Fibroblast of lung (primary cell): ENCODE measurements around the gene GYG1. TPM values are rescaled to one million over a fixed set of nuclear protein-coding genes. Genes with fewer than 3 reads are reported as not detected.
A peak's percentile ranks its signal among the peaks of the same experiment; 100 is the strongest.

Experiments
- DNase-seq, 2 donors: peaks; one replicate each; pipeline versions ENCODE4 v3.0.0 to v3.0.0-alpha.2; 2010; ENCODE audit warnings: low read depth in 2 of 2
- H2AFZ ChIP-seq: 2 replicates; pipeline ENCODE4 v1.5.1; 2012; ENCODE audit warnings: low read length, control low read depth, inconsistent platforms
- H3K27ac ChIP-seq: 2 replicates; pipeline ENCODE4 v1.5.1; 2011; ENCODE audit warnings: low read length, control low read depth; ENCODE audit not compliant: insufficient read depth
- H3K27me3 ChIP-seq: 2 replicates; pipeline ENCODE4 v1.5.1; 2011; ENCODE audit warnings: mild to moderate bottlenecking, low read length; ENCODE audit not compliant: control insufficient read depth, insufficient read depth
- H3K36me3 ChIP-seq: 2 replicates; pipeline ENCODE4 v1.5.1; 2011; ENCODE audit warnings: low read length; ENCODE audit not compliant: control insufficient read depth, insufficient read depth
- H3K4me1 ChIP-seq: 2 replicates; pipeline ENCODE4 v1.5.1; 2011; ENCODE audit warnings: low read length; ENCODE audit not compliant: control insufficient read depth, insufficient read depth; ENCODE audit errors: extremely low read depth
- H3K4me2 ChIP-seq: 2 replicates; pipeline ENCODE4 v1.5.1; 2011; ENCODE audit warnings: low read length, control low read depth; ENCODE audit not compliant: insufficient read depth; ENCODE audit errors: extremely low read depth
- H3K4me3 ChIP-seq, 4 experiments: fragments of 200-600 bp in 1 of 4; sonication (generic) in 1 of 4; replicated peaks in 1 of 4; 2 replicates each; pipeline ENCODE4 v1.5.1; 2011 to 2016; ENCODE audit warnings: low read length in 4 of 4, low read depth in 3 of 4, mild to moderate bottlenecking in 3 of 4, control low read depth in 2 of 4, inconsistent platforms in 1 of 4, mixed read lengths in 1 of 4; ENCODE audit not compliant: insufficient read depth in 1 of 4; ENCODE audit errors: control extremely low read depth in 1 of 4
- H3K79me2 ChIP-seq: 2 replicates; pipeline ENCODE4 v1.5.1; 2012; ENCODE audit warnings: mild to moderate bottlenecking, low read length, inconsistent platforms; ENCODE audit not compliant: control insufficient read depth, insufficient read depth
- H3K9ac ChIP-seq: 2 replicates; pipeline ENCODE4 v1.5.1; 2011; ENCODE audit warnings: mild to moderate bottlenecking, low read length, control low read depth; ENCODE audit not compliant: insufficient read depth
- H3K9me3 ChIP-seq: 2 replicates; pipeline ENCODE4 v1.5.1; 2012; ENCODE audit warnings: low read depth, low read length; ENCODE audit not compliant: control insufficient read depth, insufficient read depth
- H4K20me1 ChIP-seq: 2 replicates; pipeline ENCODE4 v1.5.1; 2011; ENCODE audit warnings: low read length; ENCODE audit not compliant: control insufficient read depth, insufficient read depth; ENCODE audit errors: extremely low read depth
- EZH2 ChIP-seq: IDR thresholded peaks from 2 replicates; pipeline ENCODE4 v1.5.1; 2012; ENCODE audit warnings: low read length, control low read depth, mild to moderate bottlenecking; ENCODE audit errors: missing control alignments
- polyA plus RNA-seq, 2 donors: library from polyadenylated mRNA; depleted of rRNA in 1 of 2; stranded (reverse) in 1 of 2; unstranded in 1 of 2; fragments of >200 nt; gene quantifications; 2 replicates each; pipeline ENCODE4 v1.2.1, GENCODE V29; 2011 to 2012; ENCODE audit warnings: missing spikeins in 1 of 2
- total RNA-seq: library from RNA; depleted of rRNA; stranded (reverse); fragments of >200 nt; gene quantifications from 2 replicates; pipeline ENCODE4 v1.2.1, GENCODE V29; 2014
- TF ChIP-seq, protein P1 (sequence below), 2 donors: IDR thresholded peaks in 1 of 2; conservative IDR thresholded peaks in 1 of 2; 1 replicate in 1 of 2; 2 replicates in 1 of 2; pipeline ENCODE4 v1.5.1; 2011 to 2012; ENCODE audit warnings: low read length in 2 of 2, control low read depth in 1 of 2, inconsistent platforms in 1 of 2, low read depth in 1 of 2, mild to moderate bottlenecking in 1 of 2

GYG1 gene
- total and polyA plus RNA-seq, 2 donors (not counting 1 experiment from before 2014, with no cell fraction given): 71.5 to 224 TPM

DNA sequence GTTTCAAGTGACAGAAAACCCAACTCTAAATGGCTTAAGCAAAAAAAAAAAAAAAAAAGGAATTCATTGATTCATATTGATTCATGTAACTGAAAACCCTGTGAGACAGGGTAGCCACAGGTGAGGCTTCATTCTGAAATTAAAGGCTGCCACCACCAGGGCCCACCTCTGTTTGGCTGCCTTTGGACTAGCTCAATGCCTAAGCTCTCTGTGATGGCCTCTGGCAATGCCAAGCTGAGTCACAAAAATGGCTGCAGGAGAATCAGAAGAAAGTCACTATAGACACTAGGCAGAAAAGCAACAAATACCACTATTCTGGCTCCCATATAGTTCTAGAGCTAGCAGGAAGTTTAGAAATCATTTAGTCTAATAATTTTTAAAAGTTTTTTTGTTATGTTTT is 38.2 kb upstream of the GYG1 start:
- no peaks in the 10 kb centered on the region for H3K9me3 ChIP-seq
- H3K36me3 ChIP-seq: no peaks in the 10 kb centered on the region
- H3K27me3 ChIP-seq: no peaks in the 10 kb centered on the region
- H3K9ac ChIP-seq: no peak overlapping the region
- no peak overlapping the region for H2AFZ ChIP-seq
- H3K27ac ChIP-seq: no peak overlapping the region
- TF ChIP-seq EZH2: no peak
- TF ChIP-seq, protein P1, sequence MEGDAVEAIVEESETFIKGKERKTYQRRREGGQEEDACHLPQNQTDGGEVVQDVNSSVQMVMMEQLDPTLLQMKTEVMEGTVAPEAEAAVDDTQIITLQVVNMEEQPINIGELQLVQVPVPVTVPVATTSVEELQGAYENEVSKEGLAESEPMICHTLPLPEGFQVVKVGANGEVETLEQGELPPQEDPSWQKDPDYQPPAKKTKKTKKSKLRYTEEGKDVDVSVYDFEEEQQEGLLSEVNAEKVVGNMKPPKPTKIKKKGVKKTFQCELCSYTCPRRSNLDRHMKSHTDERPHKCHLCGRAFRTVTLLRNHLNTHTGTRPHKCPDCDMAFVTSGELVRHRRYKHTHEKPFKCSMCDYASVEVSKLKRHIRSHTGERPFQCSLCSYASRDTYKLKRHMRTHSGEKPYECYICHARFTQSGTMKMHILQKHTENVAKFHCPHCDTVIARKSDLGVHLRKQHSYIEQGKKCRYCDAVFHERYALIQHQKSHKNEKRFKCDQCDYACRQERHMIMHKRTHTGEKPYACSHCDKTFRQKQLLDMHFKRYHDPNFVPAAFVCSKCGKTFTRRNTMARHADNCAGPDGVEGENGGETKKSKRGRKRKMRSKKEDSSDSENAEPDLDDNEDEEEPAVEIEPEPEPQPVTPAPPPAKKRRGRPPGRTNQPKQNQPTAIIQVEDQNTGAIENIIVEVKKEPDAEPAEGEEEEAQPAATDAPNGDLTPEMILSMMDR (conservative IDR thresholded peaks at IDR 0.05 in 1 of 2, IDR thresholded peaks at IDR 0.05 in 1 of 2; ENCODE audit: low read depth in 1 of 2, low read length in 2 of 2): no peak
- H3K4me3 ChIP-seq: no peak overlapping the region
- no peaks in the 10 kb centered on the region for H4K20me1 ChIP-seq
- peaks cover 4% of the 10 kb centered on the region for H3K4me1 ChIP-seq
- H3K4me2 ChIP-seq: no peak overlapping the region
- no peak for DNase-seq
- no peaks in the 10 kb centered on the region for H3K79me2 ChIP-seq

DNA sequence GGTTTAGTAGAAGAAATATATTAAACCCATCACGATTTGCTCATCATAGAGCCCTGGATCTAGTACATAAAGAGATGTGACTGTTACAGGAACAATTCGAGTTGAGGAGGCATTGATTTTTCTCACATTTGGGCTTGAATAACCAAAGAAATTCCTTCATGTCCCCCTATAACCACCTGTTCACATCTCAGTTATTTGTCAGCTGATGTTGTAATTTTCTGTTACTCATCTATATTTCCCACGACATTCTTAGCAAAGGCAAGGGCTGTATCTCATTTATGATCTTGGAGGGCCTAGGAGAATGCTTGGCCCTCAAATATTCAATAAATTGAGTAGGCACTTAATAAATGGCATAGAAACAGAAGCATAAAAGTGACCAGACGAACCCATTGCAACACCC is 36.4 kb upstream of the GYG1 start:
- Histone ChIP-seq H3K27ac (no peak overlapping the region), H3K27me3 (no peaks in the 10 kb centered on the region), H3K4me2 (no peak overlapping the region), H3K79me2 (no peaks in the 10 kb centered on the region), H4K20me1 (no peaks in the 10 kb centered on the region), H3K9me3 (no peaks in the 10 kb centered on the region), H3K4me3 (no peak overlapping the region), H3K4me1 (peaks cover 4% of the 10 kb centered on the region), H3K9ac (no peak overlapping the region), H3K36me3 (no peaks in the 10 kb centered on the region), H2AFZ (no peak overlapping the region)
- DNase-seq: no peak
- TF ChIP-seq EZH2: no peak
- TF ChIP-seq, protein P1 (conservative IDR thresholded peaks at IDR 0.05 in 1 of 2, IDR thresholded peaks at IDR 0.05 in 1 of 2; ENCODE audit: low read depth in 1 of 2, low read length in 2 of 2): no peak

DNA sequence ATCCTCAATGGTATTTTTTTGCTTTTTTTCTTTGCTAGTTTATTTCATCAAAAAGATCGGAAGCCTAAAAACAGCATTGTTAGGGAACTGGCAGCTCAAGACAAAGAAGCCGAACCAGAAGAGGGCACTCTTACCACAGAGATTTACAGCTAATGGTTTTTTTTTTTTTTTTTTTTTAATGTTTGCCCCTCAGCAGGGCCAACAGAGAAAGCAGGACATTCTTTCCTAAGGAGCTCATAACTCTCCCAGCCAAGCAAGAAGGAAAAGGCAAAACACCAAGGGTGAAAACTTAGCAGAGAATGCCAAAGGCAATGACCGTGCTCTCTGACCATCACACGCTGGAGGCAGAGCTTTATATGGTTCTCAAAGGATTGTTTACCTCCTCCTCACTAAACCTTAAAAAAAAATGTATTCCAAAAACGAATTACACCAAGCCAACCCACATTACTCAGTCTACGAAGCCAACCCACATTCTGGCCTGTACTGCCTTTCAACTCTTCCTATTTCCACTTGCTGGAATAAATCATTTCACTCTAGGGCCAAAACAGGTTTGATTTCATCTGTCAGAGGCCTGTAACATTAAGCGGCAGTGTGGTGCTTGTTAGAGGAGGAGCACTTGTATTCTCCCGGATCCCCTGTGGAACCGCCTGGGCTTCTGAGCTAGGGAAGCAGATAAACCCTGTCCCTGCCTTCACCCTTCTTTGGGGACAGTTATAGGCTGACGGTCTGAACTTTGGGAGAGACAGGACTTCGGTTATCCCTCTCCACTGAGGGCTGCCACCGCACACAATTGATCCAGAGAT is 35.6 kb upstream of the GYG1 start:
- H3K4me2 ChIP-seq: peak overlapping the region; percentile 27
- DNase-seq: peak; percentile 95 to 97
- H3K9ac ChIP-seq: no peak overlapping the region

More for the DNA sequence above, 35.6 kb upstream of the GYG1 start:
- H4K20me1 ChIP-seq: no peaks in the 10 kb centered on the region
- no peaks in the 10 kb centered on the region for H3K79me2 ChIP-seq
- peaks cover 4% of the 10 kb centered on the region for H3K4me1 ChIP-seq
- peak overlapping the region; percentile 52 for H2AFZ ChIP-seq
- peak overlapping the region; percentile 57 for H3K27ac ChIP-seq
- TF ChIP-seq, protein P1 (conservative IDR thresholded peaks at IDR 0.05 in 1 of 2, IDR thresholded peaks at IDR 0.05 in 1 of 2; ENCODE audit: low read depth in 1 of 2, low read length in 2 of 2): peak; percentile 63 to 75
- TF ChIP-seq EZH2: no peak
- H3K4me3 ChIP-seq: no peak overlapping the region
- H3K9me3 ChIP-seq: no peaks in the 10 kb centered on the region
- no peaks in the 10 kb centered on the region for H3K36me3 ChIP-seq
- no peaks in the 10 kb centered on the region for H3K27me3 ChIP-seq
